ENCODE results near the gene HOXC13.

Gene HOXC13

DNA sequence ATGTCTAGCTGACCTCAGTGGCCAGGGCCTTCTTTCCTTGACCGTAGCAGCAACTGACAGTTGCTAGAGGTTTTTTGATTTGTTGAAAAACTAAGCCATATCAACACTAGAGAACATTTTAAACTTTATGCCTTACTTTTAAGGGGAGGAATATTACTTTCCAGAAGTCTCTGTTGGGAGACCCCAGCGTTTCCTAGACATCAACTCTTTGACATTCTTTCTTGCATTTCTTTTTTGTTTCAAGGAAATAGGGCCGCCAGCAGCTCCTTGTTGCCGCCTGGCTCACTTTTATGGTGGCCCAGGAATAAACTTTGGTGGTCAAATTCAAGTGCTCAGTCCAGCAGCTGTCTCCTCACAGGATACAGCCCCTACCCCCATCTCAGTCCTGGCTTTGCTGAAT is 31.8 kb downstream of the HOXC13 start:
- DNase-seq (ENCODE audit: low spot score), result no peak

- DNase-seq (ENCODE audit: low spot score), result no peak
Measured at GRCh38 chr12:53971129-53971528, 32.5 kb downstream of the HOXC13 start.

DNA sequence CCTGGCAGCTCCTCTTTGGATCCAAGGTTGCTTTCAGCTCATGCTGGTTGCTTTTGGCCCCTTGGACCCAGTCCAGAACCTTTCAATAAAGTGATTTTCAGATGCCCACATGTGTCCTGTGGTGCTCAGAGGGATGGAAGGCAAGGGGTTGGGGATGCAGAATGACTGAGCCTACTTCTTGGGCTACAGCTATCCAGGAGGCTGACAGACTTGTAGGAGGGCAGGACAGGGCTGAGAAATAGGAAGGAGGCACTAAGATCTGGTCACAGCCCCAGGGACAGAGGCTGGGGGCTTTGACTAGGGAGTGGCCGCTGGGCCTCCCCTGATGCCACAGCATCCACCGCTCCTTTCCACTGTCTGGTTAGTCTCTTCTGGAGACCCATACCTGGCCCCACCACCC is 33.1 kb downstream of the HOXC13 start:
- no peak for DNase-seq (ENCODE audit: low spot score)

- no peak for DNase-seq (ENCODE audit: low spot score)
Measured at GRCh38 chr12:53972152-53972702, 33.6 kb downstream of the HOXC13 start.

- no peak for DNase-seq (ENCODE audit: low spot score)
Measured at GRCh38 chr12:53972722-53973235, 34.1 kb downstream of the HOXC13 start, which contains the start of gene HOXC11. HOXC11 (plus strand) TSS chr12:53973126; CDS start chr12:53973242, 116 bp downstream.

- DNase-seq (ENCODE audit: low spot score), result peak; percentile 89
Measured at GRCh38 chr12:53973236-53974042, 34.8 kb downstream of the HOXC13 start.

- peak; percentile 88 for DNase-seq (ENCODE audit: low spot score)
Measured at GRCh38 chr12:53974084-53975063, 35.7 kb downstream of the HOXC13 start, which contains the start of gene HOTAIR. HOTAIR (minus strand) TSS chr12:53974954.

- DNase-seq (ENCODE audit: low spot score), result no peak
Measured at GRCh38 chr12:53975064-53975471, 36.4 kb downstream of the HOXC13 start.

GRCh38 chr12:53975479-53976152 is 37.0 kb downstream of the HOXC13 start:
- no peak for DNase-seq (ENCODE audit: low spot score)

DNA sequence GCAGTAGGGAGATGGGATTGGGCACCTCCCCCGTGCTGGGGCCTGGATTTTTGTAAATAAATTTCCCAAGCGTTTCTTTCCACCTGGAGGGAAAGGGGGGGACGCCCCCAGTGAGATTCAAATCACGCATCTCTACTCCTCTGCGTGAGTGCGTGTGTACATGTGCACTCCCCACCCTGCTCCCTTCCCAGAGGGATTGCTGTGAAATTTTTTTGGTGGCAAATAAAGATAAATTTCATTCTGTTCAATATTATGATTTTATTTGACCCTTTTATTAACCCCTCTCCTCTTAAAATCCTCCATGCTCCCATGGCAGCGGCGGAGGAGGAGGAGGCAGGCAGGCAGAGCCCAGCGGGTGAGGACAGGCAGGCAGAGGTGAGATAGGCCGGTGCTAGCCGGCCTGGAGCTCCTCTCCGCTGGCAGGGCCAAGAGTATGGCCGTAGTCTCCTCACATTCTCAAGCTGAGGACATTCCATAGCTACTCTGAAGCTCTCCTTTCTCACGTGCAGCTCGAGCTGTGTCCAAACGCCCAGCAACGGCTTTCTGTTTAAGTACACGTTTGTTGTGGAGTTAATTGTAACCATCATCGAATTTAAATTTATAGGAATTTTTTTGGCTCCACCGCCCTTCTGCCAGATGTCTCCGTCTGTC is 37.7 kb downstream of the HOXC13 start:
- no peak for DNase-seq (ENCODE audit: low spot score)

- DNase-seq (ENCODE audit: low spot score), result no peak
Measured at GRCh38 chr12:53976823-53977595, 38.4 kb downstream of the HOXC13 start.

GRCh38 chr12:53977596-53978445 is 39.2 kb downstream of the HOXC13 start:
- no peak for DNase-seq (ENCODE audit: low spot score)

DNA sequence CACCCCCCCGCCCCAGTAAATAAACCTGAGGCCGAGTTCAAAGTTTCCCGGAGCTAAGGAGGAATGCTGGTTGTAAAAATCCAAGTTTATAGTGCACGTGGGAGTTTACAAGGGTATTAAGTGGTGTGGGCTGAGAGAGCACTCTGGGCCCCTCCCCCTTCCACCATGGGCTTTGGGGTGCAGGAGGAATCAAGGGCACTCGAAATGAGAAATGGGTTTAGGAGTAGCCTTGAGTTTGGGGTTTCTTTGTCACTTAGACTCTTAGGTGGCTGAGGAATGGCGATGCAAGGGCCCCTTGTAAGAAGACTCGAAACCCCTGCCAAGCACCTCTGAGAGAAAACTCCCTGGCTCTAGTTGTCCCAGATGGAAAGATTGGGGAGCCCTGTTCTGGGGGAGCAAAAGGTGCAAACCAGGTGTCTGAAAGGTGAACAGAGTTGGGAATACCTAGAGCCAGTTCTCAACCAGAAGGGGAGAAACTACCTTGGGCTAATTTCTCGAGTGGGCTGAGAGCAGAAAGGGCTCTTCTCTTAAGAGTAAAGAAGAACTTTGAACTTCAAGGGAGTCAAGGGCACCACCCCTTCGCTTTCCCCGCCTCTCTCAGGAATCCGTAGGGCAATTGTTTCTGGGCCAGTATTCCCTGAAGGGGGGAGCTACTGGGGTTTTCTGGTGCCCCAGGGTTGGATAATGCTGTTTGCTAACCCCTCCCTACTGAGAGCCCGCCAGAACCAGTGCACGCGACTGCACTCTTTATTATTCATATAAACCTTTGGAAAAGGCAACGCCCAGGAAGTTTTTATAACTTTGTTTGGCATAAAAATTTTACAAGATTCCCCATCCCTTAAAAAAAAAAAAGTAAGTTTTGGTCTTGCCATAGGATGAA is 40.1 kb downstream of the HOXC13 start:
- peak; percentile 86 for DNase-seq (ENCODE audit: low spot score)

GRCh38 chr12:53980104-53980801 is 41.6 kb downstream of the HOXC13 start:
- DNase-seq (ENCODE audit: low spot score), result peak; percentile 78

DNA sequence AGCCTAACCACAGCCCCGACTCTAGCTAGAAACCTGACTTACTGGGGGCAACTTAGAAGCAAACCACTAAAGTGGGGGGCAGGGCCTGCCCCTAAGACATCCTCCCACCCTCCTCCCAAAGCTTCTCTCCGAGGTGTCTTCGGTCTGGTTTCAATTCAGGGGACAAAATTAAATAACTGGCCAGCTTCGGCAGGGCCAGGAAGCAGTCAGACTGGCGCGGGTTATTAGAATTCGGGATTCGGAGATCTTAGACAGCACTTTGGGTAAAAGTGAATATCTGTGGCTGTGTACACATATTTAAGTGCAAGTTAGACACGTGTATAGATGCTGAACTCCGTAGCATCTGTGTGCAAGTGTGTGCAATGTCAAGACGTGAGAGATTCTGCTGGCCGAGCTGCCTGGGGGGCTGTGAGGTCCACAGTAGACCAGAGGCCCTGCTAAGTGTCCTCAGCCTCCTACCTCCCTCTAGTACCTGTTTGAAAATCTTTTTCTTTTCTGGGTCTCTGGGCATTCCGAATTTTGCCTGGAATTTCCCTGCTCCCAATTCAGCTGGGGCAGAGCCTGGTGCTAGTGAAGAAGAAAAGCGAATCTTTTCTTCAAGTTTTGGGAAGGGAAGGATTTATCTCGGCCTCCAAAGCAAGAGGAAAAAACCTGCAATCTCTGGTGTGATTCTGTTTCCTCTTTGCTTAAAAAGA is 42.3 kb downstream of the HOXC13 start:
- no peak for DNase-seq (ENCODE audit: low spot score)

DNA sequence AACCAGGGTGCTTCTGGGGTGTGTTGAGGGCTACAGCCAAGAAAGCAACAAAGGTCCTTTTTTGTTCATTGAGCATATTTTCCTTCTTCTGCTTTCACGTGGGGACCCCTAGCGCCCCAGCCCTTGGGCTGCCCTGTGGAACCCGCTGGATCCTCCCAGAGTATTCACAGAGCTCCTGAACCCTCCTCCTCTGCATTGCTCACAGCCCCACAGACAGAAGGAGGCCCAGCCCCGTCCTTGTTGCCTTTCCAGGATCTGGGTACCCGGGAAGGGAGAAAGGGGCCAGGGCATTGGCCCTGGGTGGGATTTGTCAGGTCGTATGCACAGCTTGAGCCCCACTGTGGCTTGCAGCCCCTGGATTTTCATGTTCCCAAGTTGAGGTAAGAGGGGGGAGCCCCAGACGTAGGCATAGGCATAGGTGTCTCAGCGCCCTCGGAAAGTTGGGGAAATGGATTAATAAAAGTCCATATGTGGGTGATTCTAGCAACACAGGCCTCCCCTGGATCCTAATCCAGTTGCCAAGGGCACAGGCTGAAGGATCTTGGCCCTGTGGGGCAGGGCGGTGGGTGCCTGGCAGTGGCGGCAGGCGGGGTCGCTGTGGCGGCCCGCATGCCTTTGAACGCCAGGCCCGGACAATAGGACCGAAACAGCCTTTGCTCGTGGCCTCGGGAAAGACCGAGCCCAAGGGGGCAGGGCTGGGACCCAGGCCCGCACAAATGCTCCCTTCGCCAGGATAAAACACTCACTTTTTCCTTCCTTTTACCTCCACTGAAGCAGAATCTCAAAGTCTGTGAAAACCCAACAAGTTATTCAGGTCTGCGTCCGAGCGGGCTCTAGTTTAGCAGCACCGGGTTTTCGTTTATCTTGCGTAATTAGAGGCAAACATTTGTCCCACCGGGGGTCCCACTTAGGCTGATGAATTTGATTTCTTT is 43.3 kb downstream of the HOXC13 start:
- DNase-seq (ENCODE audit: low spot score), result peak; percentile 72
